ENCODE data around the gene ZNF335. TPM values are rescaled to one million over a fixed set of nuclear protein-coding genes. Genes with fewer than 3 reads are reported as not detected.

ZNF335 gene
- total RNA-seq, 1 donor from 2014 or later: 28.5 TPM

- H3K27me3 Mint-ChIP-seq: peaks cover 71% of the 10 kb centered on the region
- H3K9me3 Mint-ChIP-seq (ENCODE audit: low read depth): peaks cover 5% of the 10 kb centered on the region
- no peak for DNase-seq (ENCODE audit: low spot score, unreplicated experiment)
- no peaks in the 10 kb centered on the region for H3K36me3 Mint-ChIP-seq (ENCODE audit: insufficient read depth)
- H3K4me3 Mint-ChIP-seq (ENCODE audit: low read depth): no peak overlapping the region
- no peaks in the 10 kb centered on the region for H3K4me1 Mint-ChIP-seq (ENCODE audit: low read depth)
- TF ChIP-seq CTCF (IDR thresholded peaks at IDR 0.05; ENCODE audit: unreplicated experiment): peak; percentile 8
- no peak overlapping the region for H3K27ac Mint-ChIP-seq
These were observed 39.9 kb upstream of the ZNF335 start for GRCh38 chr20:46011631-46012482.

GRCh38 chr20:46010491-46011391 lies 38.7 kb upstream of the ZNF335 start:
- DNase-seq (ENCODE audit: low spot score, unreplicated experiment): no peak
- H3K4me1 Mint-ChIP-seq (ENCODE audit: low read depth): no peaks in the 10 kb centered on the region
- H3K27ac Mint-ChIP-seq: no peak overlapping the region
- no peak overlapping the region for H3K4me3 Mint-ChIP-seq (ENCODE audit: low read depth)
- TF ChIP-seq CTCF (IDR thresholded peaks at IDR 0.05; ENCODE audit: unreplicated experiment): no peak
- no peaks in the 10 kb centered on the region for H3K36me3 Mint-ChIP-seq (ENCODE audit: insufficient read depth)
- peaks cover 5% of the 10 kb centered on the region for H3K9me3 Mint-ChIP-seq (ENCODE audit: low read depth)
- peaks cover 73% of the 10 kb centered on the region for H3K27me3 Mint-ChIP-seq

- DNase-seq (ENCODE audit: low spot score, unreplicated experiment): no peak
- Mint-ChIP-seq H3K36me3 (ENCODE audit: insufficient read depth) (no peaks in the 10 kb centered on the region), H3K4me3 (ENCODE audit: low read depth) (no peak overlapping the region), H3K27me3 (peaks cover 71% of the 10 kb centered on the region), H3K9me3 (ENCODE audit: low read depth) (peaks cover 5% of the 10 kb centered on the region), H3K27ac (no peak overlapping the region), H3K4me1 (ENCODE audit: low read depth) (no peaks in the 10 kb centered on the region)
- no peak for TF ChIP-seq CTCF (IDR thresholded peaks at IDR 0.05; ENCODE audit: unreplicated experiment)
These were observed 37.8 kb upstream of the ZNF335 start for GRCh38 chr20:46009816-46010215.

- no peak for TF ChIP-seq CTCF (IDR thresholded peaks at IDR 0.05; ENCODE audit: unreplicated experiment)
- Mint-ChIP-seq H3K36me3 (ENCODE audit: insufficient read depth) (no peaks in the 10 kb centered on the region), H3K4me1 (ENCODE audit: low read depth) (no peaks in the 10 kb centered on the region), H3K9me3 (ENCODE audit: low read depth) (peaks cover 5% of the 10 kb centered on the region), H3K4me3 (ENCODE audit: low read depth) (no peak overlapping the region), H3K27ac (no peak overlapping the region), H3K27me3 (peaks cover 64% of the 10 kb centered on the region)
- DNase-seq (ENCODE audit: low spot score, unreplicated experiment): no peak
These were observed 35.7 kb upstream of the ZNF335 start for GRCh38 chr20:46007671-46008070.

GRCh38 chr20:46006964-46007363 lies 35.0 kb upstream of the ZNF335 start:
- Mint-ChIP-seq H3K4me1 (ENCODE audit: low read depth) (no peaks in the 10 kb centered on the region), H3K36me3 (ENCODE audit: insufficient read depth) (no peaks in the 10 kb centered on the region), H3K27me3 (peaks cover 59% of the 10 kb centered on the region), H3K4me3 (ENCODE audit: low read depth) (no peak overlapping the region), H3K9me3 (ENCODE audit: low read depth) (peaks cover 5% of the 10 kb centered on the region), H3K27ac (no peak overlapping the region)
- no peak for DNase-seq (ENCODE audit: low spot score, unreplicated experiment)
- TF ChIP-seq CTCF (IDR thresholded peaks at IDR 0.05; ENCODE audit: unreplicated experiment): no peak

Data from progenitor cell of endocrine pancreas (in vitro differentiated cells).